GM18526 (cell line): ENCODE data around the gene PKIB.

Source experiments
- POLR2A ChIP-seq: IDR thresholded peaks from 3 replicates; pipeline ENCODE4 v1.6.1; 2011; ENCODE audit not compliant: insufficient read length; ENCODE audit errors: extremely low read depth

PKIB gene

DNA sequence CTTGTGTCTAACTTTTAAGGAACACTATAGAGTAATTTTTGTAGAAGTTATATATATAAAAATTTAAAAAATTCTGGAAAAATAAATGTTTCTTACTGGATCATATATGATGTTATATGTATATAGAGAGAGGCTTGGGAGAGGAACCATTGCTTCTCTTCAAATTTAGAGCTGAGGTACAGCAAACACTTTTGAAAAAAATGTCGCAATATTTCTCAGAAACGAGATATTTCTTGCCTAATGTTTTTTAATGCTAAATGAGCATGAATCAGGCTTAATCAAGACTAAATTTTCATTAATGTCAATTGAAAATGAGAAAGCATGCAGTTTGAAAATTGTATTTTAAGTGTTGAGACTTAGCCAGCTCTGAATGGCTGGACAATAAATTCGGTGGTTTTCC, 2.6 kb downstream of the PKIB start:
- TF ChIP-seq POLR2A = no peak

DNA sequence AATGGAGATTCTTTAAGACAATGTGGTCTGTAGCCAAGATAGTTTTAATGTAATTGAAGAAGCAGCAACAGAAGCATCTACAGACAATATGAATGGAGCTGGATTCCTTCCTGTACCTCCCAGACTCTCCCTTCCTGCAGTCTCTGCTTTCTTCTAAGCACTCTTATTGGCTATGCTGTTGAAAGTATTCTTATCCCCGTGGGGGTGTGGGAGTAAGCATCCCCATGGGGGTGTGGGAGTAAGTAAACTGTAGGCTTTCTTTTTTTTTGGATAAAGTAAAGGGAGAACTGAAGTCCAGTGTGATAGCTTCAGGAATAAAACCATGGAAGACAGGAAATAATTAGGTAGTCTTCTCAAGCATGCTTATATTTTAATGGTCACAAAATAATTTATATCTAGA, 4.1 kb downstream of the PKIB start:
- TF ChIP-seq POLR2A = no peak

DNA sequence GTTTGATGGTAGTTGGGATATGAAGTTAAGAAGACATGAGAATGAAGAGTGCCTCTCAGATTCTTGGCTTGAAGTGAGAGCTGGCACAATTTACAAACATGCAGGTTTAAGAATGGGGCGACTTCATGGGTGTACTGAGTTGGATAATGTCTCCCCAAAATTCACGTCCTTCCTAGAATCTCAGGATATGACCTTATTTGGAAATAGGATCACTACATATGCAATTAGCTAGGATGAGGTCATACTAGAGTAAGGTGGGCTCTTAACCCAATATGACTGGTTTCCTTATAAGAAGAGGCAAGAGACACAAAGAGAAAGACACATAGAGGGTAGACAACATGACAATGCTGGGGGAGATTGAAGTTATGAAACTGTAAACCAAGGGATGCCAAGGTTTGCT, 5.2 kb downstream of the PKIB start:
- TF ChIP-seq POLR2A = no peak

DNA sequence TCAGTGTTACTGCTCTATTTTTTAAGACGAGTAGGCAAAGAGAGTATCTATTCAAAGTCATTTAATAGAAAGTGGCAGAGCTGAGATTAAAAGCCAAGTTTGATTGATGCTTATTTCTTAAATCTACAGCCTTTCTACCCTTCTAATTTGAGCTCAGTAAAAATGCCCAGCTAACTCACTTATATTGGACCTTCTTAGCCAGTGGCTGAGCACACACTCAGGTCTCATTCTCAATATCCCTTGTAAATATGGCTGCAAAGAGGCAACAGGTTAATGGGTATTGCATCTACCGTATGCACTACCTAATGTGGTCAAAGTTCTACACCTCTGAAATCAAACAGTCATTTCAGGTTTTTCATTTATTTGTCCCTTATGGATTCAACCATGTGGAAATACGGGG, 6.7 kb downstream of the PKIB start:
- no peak for TF ChIP-seq POLR2A

DNA sequence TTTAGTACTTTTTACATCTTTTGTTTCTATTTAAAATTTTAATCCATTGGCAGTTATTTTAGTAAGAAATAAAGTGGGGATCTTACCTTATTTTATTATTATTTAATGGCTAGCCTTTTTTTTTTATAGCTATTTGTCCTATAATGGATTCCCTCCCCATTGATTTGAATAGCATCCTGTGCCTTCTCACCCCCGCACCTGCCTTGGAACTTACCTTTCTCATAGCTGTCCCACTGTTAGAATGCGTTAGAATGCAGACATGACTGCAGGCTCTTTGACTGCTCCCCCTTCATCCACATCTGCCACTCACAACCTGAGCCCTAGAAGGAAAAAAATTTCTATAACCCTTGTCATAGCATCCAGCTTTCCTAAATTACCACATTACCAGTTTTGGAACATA, 9.1 kb downstream of the PKIB start:
- no peak for TF ChIP-seq POLR2A

DNA sequence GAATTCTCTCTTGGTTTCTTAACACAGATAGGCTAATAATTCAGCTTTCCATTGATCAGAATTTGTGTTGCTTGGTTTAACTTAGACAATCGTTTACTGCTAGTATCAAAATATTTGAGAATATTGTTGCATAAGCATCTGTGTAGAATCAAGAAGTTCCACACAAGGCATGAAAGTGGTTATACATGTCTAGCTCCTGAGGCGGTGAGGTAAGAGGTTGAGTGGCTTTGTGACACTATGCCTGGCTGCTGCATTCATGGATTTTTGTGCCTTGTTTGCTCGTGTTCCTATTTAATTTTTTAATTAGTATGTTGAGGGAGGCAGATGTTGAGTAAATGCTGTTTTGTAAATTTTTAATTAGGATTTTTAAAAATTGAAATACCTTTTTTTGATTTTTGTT, 10.2 kb downstream of the PKIB start:
- TF ChIP-seq POLR2A = no peak

DNA sequence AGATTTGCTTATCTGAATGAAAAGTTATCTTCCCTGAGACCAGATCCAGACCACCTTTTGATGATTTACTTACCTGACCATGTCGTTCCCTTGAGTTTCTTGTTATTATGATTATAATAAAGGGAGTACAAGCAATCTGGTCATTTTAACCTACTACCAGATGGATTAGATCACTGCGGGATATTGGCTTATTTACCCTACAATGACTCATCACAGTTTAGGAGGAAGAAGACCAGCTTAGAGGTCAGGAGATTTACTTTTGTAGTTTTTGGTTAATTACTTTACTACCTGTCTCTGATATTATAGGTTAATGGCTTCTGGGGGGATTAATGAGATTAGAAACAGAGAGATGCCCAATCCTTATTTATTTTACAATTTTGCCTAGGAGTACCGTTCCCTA, 10.7 kb downstream of the PKIB start:
- no peak for TF ChIP-seq POLR2A

DNA sequence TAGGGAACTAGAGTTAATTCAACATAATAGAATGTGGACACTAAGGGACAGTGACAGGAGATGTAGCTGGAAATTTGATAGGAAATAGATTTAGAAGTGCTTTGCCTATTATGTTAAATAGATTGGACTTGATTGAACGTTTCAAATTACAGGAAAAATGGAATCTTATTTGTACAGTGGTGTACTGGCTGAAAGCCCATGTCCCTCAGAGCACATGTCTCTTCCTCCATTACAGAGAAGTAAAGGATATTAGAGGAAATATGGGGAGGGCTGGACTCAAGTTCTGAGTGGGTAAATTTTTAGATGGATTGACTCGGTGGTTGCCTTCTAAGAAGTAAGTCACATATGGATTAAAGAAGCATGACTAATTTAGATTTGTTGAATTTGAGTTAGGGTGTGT, 11.4 kb downstream of the PKIB start:
- TF ChIP-seq POLR2A = no peak

DNA sequence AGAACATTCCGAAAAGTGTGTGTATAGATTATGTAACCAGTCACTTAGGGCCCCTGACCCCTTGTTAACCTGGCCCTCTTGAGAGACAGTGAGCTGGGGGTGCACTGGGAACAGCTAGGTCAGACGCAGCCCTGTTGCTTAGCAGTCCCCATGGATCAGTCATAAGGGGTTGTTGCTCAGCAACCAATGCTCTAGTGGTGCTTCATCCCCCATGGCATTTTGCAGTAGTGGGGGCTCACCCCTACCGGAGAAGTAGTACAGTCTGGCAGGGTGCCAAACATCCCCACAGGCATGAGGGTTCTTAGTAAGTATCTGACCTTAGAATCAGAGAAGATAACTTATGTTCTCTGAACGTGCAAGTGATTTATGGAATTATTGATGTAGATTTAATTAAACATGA, 12.3 kb downstream of the PKIB start:
- no peak for TF ChIP-seq POLR2A

DNA sequence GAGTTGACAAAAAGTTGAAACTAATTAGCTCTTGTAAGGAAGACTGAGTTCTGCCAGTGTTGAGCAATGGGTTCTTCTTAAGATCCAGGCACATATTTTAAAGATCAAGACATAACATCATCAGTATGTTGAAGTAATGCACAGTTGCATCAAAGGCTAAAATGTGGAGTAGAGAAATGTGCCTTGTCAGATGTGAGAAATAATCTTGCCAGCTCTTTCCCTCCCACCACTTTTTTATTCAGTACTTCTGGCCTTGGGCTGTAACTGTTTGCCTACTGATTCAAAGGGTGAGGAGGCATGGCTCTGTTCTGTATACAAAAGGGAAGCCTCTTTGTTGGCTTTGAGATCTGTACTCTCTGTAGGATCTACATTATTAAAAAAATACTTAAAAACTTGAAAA, 13.1 kb downstream of the PKIB start:
- TF ChIP-seq POLR2A = no peak

DNA sequence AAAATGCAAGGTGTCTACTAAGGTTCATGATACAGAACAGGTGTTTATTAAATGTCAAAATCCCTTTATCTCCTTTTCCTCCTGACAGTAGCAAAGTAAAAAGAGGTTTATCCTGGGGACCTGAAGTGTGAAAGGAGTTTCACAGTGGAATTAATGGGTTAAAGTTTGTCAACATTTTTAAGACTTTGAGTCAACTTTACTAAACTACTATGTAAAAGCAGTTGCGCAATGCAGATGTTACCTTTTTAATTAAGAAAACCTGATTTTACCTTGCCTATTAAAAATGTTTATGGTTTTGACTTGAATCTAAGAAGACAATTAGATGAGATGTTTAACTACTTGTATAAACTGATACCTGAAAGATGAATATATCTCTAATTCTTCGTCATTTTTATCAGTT, 14.6 kb downstream of the PKIB start:
- no peak for TF ChIP-seq POLR2A

DNA sequence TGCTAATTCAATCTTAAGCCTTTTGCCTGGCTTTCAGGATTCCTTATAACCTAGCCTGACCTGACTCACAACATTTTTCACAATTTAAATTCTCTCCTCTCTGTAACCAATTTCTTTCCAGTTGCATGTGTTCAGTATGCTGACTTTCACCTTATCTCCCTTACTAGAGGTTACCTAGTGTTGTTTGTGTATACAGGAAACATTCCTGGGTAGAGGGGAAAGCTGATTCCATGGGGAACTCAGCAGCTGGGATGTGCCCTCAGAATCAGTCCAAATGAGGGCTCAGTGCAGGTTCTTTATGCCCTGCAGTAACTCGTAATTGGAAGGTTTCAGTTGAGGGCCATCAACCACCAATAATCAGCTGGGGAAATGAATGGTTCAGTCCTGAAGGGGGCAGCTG, 18.5 kb downstream of the PKIB start:
- no peak for TF ChIP-seq POLR2A

DNA sequence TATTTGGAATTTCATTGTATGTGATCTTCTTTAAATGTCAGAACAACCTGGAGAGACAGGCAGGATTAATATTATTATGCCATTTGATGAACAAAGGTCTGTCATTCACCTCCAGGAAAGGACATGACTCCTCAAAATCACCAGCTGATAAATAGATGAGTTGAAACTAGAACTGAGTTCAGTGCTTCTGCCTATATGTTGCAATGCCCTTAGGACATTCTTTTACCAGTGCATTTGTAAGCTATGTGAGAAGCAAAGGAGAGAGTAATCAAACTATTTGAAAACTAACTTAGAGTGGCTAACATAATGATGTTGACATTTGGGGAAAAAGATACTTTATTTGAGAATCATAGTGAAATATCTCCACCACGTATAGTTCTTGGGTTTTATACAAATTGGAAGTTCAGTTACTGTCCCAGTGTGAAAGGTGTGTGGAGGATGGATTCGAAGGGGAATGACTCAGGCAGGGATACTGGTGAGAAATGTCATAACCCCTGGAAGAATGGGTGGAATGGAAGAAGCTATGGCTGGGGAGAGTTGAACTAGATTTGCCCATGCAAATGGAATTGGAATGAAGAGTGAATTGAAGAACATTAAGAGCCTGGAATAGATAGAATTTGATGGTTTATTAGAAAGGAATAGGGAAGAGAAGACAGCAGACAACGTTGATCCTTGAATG, 21.5 kb downstream of the PKIB start:
- no peak for TF ChIP-seq POLR2A

DNA sequence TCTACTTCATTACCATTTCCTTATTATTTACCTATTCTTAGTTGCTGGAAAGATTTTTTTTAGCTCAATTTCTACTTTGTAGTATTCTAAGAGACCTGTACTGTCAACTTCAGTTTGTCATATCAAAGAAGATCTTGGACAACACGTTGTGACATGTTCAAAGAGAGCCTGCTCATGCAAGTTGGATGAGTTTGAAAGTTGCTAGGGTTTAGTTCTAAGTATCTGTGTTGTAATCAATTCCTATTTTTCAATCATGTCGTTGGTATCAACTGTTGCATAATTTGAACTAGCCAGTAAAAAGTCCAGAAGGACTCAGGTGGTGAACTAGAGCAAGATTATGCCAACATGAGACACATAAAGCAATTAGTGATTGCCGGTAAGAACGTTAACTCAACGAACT, 30.2 kb downstream of the PKIB start:
- no peak for TF ChIP-seq POLR2A

DNA sequence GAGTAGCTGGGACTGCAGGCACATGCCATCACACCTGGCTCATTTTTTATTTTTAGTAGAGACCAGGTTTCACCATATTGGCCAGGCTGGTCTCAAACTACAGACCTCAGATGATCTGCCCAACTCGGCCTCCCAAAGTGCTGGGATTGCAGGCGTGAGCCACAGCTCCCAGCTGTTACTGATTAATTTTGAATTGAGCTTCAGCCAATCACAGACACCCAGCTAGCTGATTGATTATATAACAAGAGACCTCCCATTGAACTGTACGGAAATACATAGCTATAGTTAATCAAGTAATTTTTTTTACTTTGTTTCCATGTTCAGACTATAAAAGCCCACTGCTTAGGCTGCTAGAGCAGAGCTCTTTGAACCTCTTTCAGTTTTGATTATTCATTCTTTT, 31.6 kb downstream of the PKIB start:
- no peak for TF ChIP-seq POLR2A

DNA sequence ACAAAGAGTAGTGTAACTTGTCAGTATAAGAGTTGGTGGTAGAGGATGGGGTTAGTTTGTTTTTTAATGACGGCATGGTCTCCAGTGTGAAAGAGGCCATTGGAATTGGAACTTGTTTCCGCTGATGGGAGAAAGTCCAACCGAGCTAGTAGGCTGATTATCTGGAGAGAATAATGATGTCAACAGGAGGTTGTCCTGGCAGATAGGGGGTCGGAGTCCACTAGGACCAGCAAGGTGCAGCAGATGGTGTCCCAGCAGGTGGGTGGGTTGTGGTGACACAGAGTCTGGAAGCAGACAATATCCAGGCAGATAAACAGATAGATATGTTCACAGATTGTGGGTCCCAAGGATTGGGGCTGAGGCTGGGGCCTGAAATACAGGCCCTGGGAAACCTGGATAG, 35.1 kb downstream of the PKIB start:
- no peak for TF ChIP-seq POLR2A

DNA sequence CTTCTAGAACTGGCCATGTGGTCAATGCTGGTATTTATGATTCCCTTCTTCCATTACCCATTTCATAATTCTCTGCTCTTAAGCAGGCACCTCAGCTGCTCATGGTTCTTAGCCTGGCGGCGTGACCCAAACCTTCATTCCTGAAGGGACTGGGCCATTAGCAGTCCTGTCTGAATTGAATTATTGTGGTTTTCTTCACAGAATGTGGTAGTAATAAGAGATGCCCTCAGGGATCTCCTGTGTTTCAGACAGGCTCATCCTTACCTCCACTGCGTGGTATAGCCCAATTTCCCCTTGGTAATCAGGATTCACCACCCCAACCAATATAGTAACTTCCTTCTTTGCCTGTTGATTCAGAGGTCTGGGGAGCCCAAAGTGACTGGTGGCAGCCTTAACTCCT, 37.6 kb downstream of the PKIB start:
- no peak for TF ChIP-seq POLR2A

DNA sequence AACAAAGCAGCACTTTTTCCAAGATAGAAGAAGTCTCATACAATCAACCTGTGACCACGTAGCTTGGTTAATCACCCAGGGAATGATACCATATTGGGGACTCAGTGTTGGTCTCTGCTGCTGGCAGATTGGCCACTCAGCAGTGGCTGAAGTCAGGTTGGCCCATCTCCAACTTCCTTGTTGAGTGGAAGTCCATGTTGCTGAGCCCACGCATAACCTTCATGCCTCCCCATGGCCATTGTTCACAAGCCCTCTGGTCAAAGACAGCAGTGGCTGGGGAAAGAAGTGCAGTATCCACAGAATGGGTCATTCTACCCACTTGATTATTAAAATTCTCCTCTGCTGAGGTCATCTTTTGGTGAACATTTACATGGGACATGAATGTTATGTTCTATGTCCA, 38.5 kb downstream of the PKIB start:
- TF ChIP-seq POLR2A = no peak
